Transverse colon (tissue), 4 donors: Measurements from ENCODE around the gene DDIT3. TPM values are rescaled to one million over a fixed set of nuclear protein-coding genes. Genes with fewer than 3 reads are reported as not detected.
"Not testable (repeated sequence)": the region's sequence is repeated elsewhere in the genome, so short reads cannot be mapped to it uniquely, and the experiment has no call there.

Experiments
- DNase-seq: peaks from one replicate; pipeline ENCODE4 v3.0.0-alpha.2; 2019
- H3K27ac ChIP-seq, 4 donors: fragments of 200-600 bp; sonication (generic); 2 replicates each; pipeline ENCODE4 v1.5.1; 2016 to 2018; ENCODE audit warnings: inconsistent platforms in 4 of 4
- H3K27me3 ChIP-seq: fragments of 200-600 bp; sonication (generic); 2 replicates; pipeline ENCODE4 v1.5.1; 2017; ENCODE audit warnings: inconsistent platforms
- H3K36me3 ChIP-seq, 4 donors: fragments of 200-600 bp; sonication (generic); 2 replicates each; pipeline ENCODE4 v1.5.1; 2017 to 2019; ENCODE audit warnings: inconsistent platforms in 4 of 4
- H3K4me1 ChIP-seq, 4 donors: fragments of 200-600 bp; sonication (generic); 2 replicates each; pipeline ENCODE4 v1.5.1; 2017 to 2020; ENCODE audit warnings: inconsistent platforms in 4 of 4
- H3K4me3 ChIP-seq, 4 donors: fragments of 200-600 bp; sonication (generic); 1 replicate in 1 of 4; 2 replicates in 3 of 4; pipeline versions ENCODE4 v1.5.1 to v1.6.1; 2017 to 2019; ENCODE audit warnings: inconsistent platforms in 4 of 4
- H3K9me3 ChIP-seq, 2 donors: fragments of 200-600 bp; sonication (generic); 2 replicates each; pipeline ENCODE4 v1.5.1; 2017 to 2019; ENCODE audit warnings: inconsistent platforms in 2 of 2
- CTCF ChIP-seq, 5 experiments: fragments of 200-600 bp in 3 of 5; fragments of 450-650 bp in 2 of 5; sonication (generic) in 3 of 5; IDR thresholded peaks; 1 replicate in 2 of 5; 2 replicates in 3 of 5; pipeline ENCODE4 v1.5.1; 2016 to 2017; ENCODE audit warnings: antibody characterized with exemption in 5 of 5, inconsistent platforms in 3 of 5, mild to moderate bottlenecking in 2 of 5, moderate library complexity in 1 of 5
- EP300 ChIP-seq: sonication (generic); formaldehyde crosslinking; IDR thresholded peaks from one replicate; pipeline ENCODE4 v1.6.1; 2017; ENCODE audit warnings: antibody characterized with exemption, low read depth
- POLR2A ChIP-seq: fragments of 450-650 bp; IDR thresholded peaks from one replicate; pipeline ENCODE4 v1.6.1; 2016; ENCODE audit warnings: antibody characterized with exemption, mild to moderate bottlenecking, moderate library complexity
- POLR2AphosphoS5 ChIP-seq, 3 donors: sonication (generic); formaldehyde crosslinking; IDR thresholded peaks; one replicate each; pipeline ENCODE4 v1.6.1; 2016; ENCODE audit warnings: antibody characterized with exemption in 3 of 3
- WGBS, 2 donors: methylation state at CpG; one replicate each; pipeline ENCODE4 v1.1.5; 2018; ENCODE audit warnings: low coverage in 1 of 2; 5-methylcytosine and 5-hydroxymethylcytosine counted together
- in situ Hi-C, 4 donors: fragments of 200-750 bp; cut with MboI; loops; one replicate each; pipeline versions ENCODE4 v1.15.0 to v1.15.1; 2017; ENCODE audit warnings: low sequenced_read_pairs in 3 of 4, low pct_ligation_motif_present in 1 of 4, low pct_unique_long_range_greater_than_20kb in 1 of 4
- intact Hi-C: fragments of 100-400 bp; cut with DNase I; formaldehyde crosslinking; loops from one replicate; pipeline ENCODE4 v1.15.1; 2023; ENCODE audit warnings: low total_unique reads
- total RNA-seq, 4 donors: library from RNA; depleted of rRNA; stranded (reverse); fragments of >200 nt; gene quantifications; one replicate each; pipeline ENCODE4 v1.1.0, GENCODE V29; 2016

The DDIT3 gene
- total RNA-seq, 4 donors from 2014 or later = 27.6 to 338 (median 67.6) TPM

GRCh38 chr12:57563358-57563757 is 43.0 kb upstream of the DDIT3 start:
- in situ Hi-C loops (no loop called here), intact Hi-C loops (no loop called here)
- WGBS, 2 donors = 52 to 59% methylated on average over 3 to 4 of the region's 4 CpGs
- no peak for DNase-seq
- H3K27ac ChIP-seq = no peak overlapping the region
- no peak for TF ChIP-seq EP300
- no peak for TF ChIP-seq POLR2A
- no peak for TF ChIP-seq CTCF (IDR thresholded peaks at IDR 0.05)
- H3K4me3 ChIP-seq = no peak overlapping the region
- peaks cover 31% of the 10 kb centered on the region for H3K27me3 ChIP-seq
- no peaks in the 10 kb centered on the region for H3K9me3 ChIP-seq
- no peaks in the 10 kb centered on the region for H3K4me1 ChIP-seq
- no peaks in the 10 kb centered on the region for H3K36me3 ChIP-seq

- WGBS, 2 donors = 40 to 80% methylated on average over 1 of the region's 1 CpG
- in situ Hi-C loops, DNase-seq, H3K9me3 ChIP-seq, H3K36me3 ChIP-seq, H3K4me1 ChIP-seq, H3K27ac ChIP-seq, H3K4me3 ChIP-seq, intact Hi-C loops: not testable (repeated sequence)
- peaks cover 31% of the 10 kb centered on the region for H3K27me3 ChIP-seq
Observed at GRCh38 chr12:57561117-57561516, 40.8 kb upstream of the DDIT3 start.

GRCh38 chr12:57560516-57560915 is 40.2 kb upstream of the DDIT3 start:
- no peaks in the 10 kb centered on the region for H3K9me3 ChIP-seq
- peaks cover 31% of the 10 kb centered on the region for H3K27me3 ChIP-seq
- in situ Hi-C loops (no loop called here), intact Hi-C loops (no loop called here)
- no peak for DNase-seq
- WGBS, 2 donors = 86 to 92% methylated on average over 2 of the region's 2 CpGs
- H3K4me3 ChIP-seq = no peak overlapping the region
- no peaks in the 10 kb centered on the region for H3K4me1 ChIP-seq
- TF ChIP-seq EP300 = no peak
- no peak for TF ChIP-seq CTCF (IDR thresholded peaks at IDR 0.05)
- no peak for TF ChIP-seq POLR2A
- no peak for TF ChIP-seq POLR2AphosphoS5 (IDR thresholded peaks at IDR 0.05)
- H3K27ac ChIP-seq = no peak overlapping the region
- H3K36me3 ChIP-seq = no peaks in the 10 kb centered on the region

GRCh38 chr12:57558864-57559263 is 38.5 kb upstream of the DDIT3 start:
- in situ Hi-C loops (no loop called here), intact Hi-C loops (loop anchor here (5.0 kb wide), 1 partner anchor 113 kb away; no protein-coding TSS in a partner anchor)
- Histone ChIP-seq H3K4me3 (no peak overlapping the region), H3K4me1 (no peaks in the 10 kb centered on the region), H3K36me3 (no peaks in the 10 kb centered on the region), H3K27me3 (peaks cover 27% of the 10 kb centered on the region), H3K27ac (no peak overlapping the region), H3K9me3 (no peaks in the 10 kb centered on the region)
- DNase-seq = no peak
- TF ChIP-seq POLR2A (no peak), CTCF (IDR thresholded peaks at IDR 0.05) (no peak), EP300 (no peak), POLR2AphosphoS5 (IDR thresholded peaks at IDR 0.05) (no peak)
- WGBS, 2 donors = 72 to 77% methylated on average over 4 of the region's 4 CpGs

- in situ Hi-C loops = no loop called here
- H3K27ac ChIP-seq = no peak overlapping the region
- H3K4me1 ChIP-seq = peaks cover 0 to 5% (median 4%) of the 10 kb centered on the region in 4 donors
- DNase-seq = no peak
- no peaks in the 10 kb centered on the region for H3K36me3 ChIP-seq
- H3K4me3 ChIP-seq = no peak overlapping the region
- 94% methylated on average over 1 of the region's 1 CpG; no CpG with 5 or more reads in 1 of the 2 donors for WGBS, 2 donors
- intact Hi-C loops = loop anchor here (5.0 kb wide), 1 partner anchor 117 kb away; no protein-coding TSS in a partner anchor
- no peaks in the 10 kb centered on the region for H3K9me3 ChIP-seq
- TF ChIP-seq EP300 (no peak), POLR2A (no peak), CTCF (IDR thresholded peaks at IDR 0.05) (no peak), POLR2AphosphoS5 (IDR thresholded peaks at IDR 0.05) (no peak)
- H3K27me3 ChIP-seq = peaks cover 24% of the 10 kb centered on the region
Observed at GRCh38 chr12:57554897-57555296, 34.6 kb upstream of the DDIT3 start.
